Activated T-helper 17 cell treated with anti-CD3 and anti-CD28 coated beads, Interleukin-2, amount 50 U/mL, for 72 hours (primary cell): Measurements from ENCODE around the gene MRPL4. TPM values are rescaled to one million over a fixed set of nuclear protein-coding genes. Genes with fewer than 3 reads are reported as not detected.

ENCODE experiments used
- ATAC-seq: fragments of 150-1000 bp; cut with Tn5 transposase; replicated peaks from 2 replicates; pipeline ENCODE4 v1.10.0; 2021; ENCODE audit warnings: mild to moderate bottlenecking, moderate library complexity
- H3K27ac Mint-ChIP-seq: one replicate; pipeline ENCODE4 v1.8.0; 2022; ENCODE audit warnings: mixed read lengths
- H3K27me3 Mint-ChIP-seq: one replicate; pipeline ENCODE4 v1.8.0; 2022; ENCODE audit warnings: mixed read lengths
- H3K36me3 Mint-ChIP-seq: one replicate; pipeline ENCODE4 v1.8.0; 2022; ENCODE audit warnings: low read depth, mild to moderate bottlenecking, mixed read lengths
- H3K4me1 Mint-ChIP-seq: one replicate; pipeline ENCODE4 v1.8.0; 2022; ENCODE audit warnings: mixed read lengths
- H3K4me3 Mint-ChIP-seq: one replicate; pipeline ENCODE4 v1.8.0; 2022; ENCODE audit warnings: mild to moderate bottlenecking, mixed read lengths
- H3K9me3 Mint-ChIP-seq: one replicate; pipeline ENCODE4 v1.8.0; 2022; ENCODE audit warnings: mixed read lengths
- total RNA-seq, 2 donors: library from RNA; stranded (reverse); gene quantifications; one replicate each; pipeline ENCODE4 v1.2.3, GENCODE V29; 2022

The MRPL4 gene
- total RNA-seq = 100 to 1,000 TPM in 1 of 2 donors, 10 to 100 TPM in 1; 61.1 to 142 TPM

GRCh38 chr19:10251792-10252694 is at the start of gene MRPL4:
MRPL4 (plus strand) TSS chr19:10252214; CDS start chr19:10252254, 40 bp downstream.
- ATAC-seq = peak; percentile 98
- H3K9me3 Mint-ChIP-seq = no peaks in the 10 kb centered on the region
- peak within 1 kb of the TSS; percentile 92 for H3K4me3 Mint-ChIP-seq
- H3K36me3 Mint-ChIP-seq = peaks cover 54% of the 10 kb centered on the region
- peaks cover 8% of the 10 kb centered on the region for H3K4me1 Mint-ChIP-seq
- peak within 1 kb of the TSS; percentile 94 for H3K27ac Mint-ChIP-seq
- no peaks in the 10 kb centered on the region for H3K27me3 Mint-ChIP-seq

GRCh38 chr19:10203686-10204085 is 48.3 kb upstream of the MRPL4 start:
- H3K4me3 Mint-ChIP-seq = no peak overlapping the region
- H3K9me3 Mint-ChIP-seq = peaks cover 7% of the 10 kb centered on the region
- H3K4me1 Mint-ChIP-seq = peaks cover 11% of the 10 kb centered on the region
- H3K27ac Mint-ChIP-seq = no peak overlapping the region
- no peak for ATAC-seq
- no peaks in the 10 kb centered on the region for H3K27me3 Mint-ChIP-seq
- H3K36me3 Mint-ChIP-seq = no peaks in the 10 kb centered on the region

- Mint-ChIP-seq H3K27me3 (no peaks in the 10 kb centered on the region), H3K36me3 (no peaks in the 10 kb centered on the region), H3K9me3 (peaks cover 7% of the 10 kb centered on the region), H3K4me3 (no peak overlapping the region), H3K27ac (no peak overlapping the region), H3K4me1 (peaks cover 6% of the 10 kb centered on the region)
- no peak for ATAC-seq
These were observed 46.4 kb upstream of the MRPL4 start for GRCh38 chr19:10205636-10206035.

GRCh38 chr19:10206226-10206885 is 45.7 kb upstream of the MRPL4 start:
- ATAC-seq = no peak
- no peak overlapping the region for H3K4me3 Mint-ChIP-seq
- no peaks in the 10 kb centered on the region for H3K27me3 Mint-ChIP-seq
- peaks cover 6% of the 10 kb centered on the region for H3K4me1 Mint-ChIP-seq
- H3K27ac Mint-ChIP-seq = no peak overlapping the region
- peaks cover 7% of the 10 kb centered on the region for H3K9me3 Mint-ChIP-seq
- no peaks in the 10 kb centered on the region for H3K36me3 Mint-ChIP-seq

- Mint-ChIP-seq H3K4me3 (no peak overlapping the region), H3K27me3 (no peaks in the 10 kb centered on the region), H3K4me1 (peaks cover 6% of the 10 kb centered on the region), H3K9me3 (peaks cover 7% of the 10 kb centered on the region), H3K27ac (no peak overlapping the region), H3K36me3 (no peaks in the 10 kb centered on the region)
- ATAC-seq = no peak
These were observed 45.0 kb upstream of the MRPL4 start for GRCh38 chr19:10207026-10207425.

- Mint-ChIP-seq H3K36me3 (no peaks in the 10 kb centered on the region), H3K27me3 (no peaks in the 10 kb centered on the region), H3K9me3 (peaks cover 7% of the 10 kb centered on the region), H3K27ac (no peak overlapping the region), H3K4me1 (peaks cover 6% of the 10 kb centered on the region), H3K4me3 (no peak overlapping the region)
- no peak for ATAC-seq
These were observed 42.7 kb upstream of the MRPL4 start for GRCh38 chr19:10209315-10209714.

- no peak overlapping the region for H3K27ac Mint-ChIP-seq
- no peak for ATAC-seq
- H3K36me3 Mint-ChIP-seq = no peaks in the 10 kb centered on the region
- no peak overlapping the region for H3K4me3 Mint-ChIP-seq
- H3K27me3 Mint-ChIP-seq = no peaks in the 10 kb centered on the region
- peaks cover 7% of the 10 kb centered on the region for H3K9me3 Mint-ChIP-seq
- peaks cover 6% of the 10 kb centered on the region for H3K4me1 Mint-ChIP-seq
These were observed 41.0 kb upstream of the MRPL4 start for GRCh38 chr19:10211061-10211460.

GRCh38 chr19:10211691-10212090 is 40.3 kb upstream of the MRPL4 start:
- Mint-ChIP-seq H3K4me3 (no peak overlapping the region), H3K36me3 (no peaks in the 10 kb centered on the region), H3K9me3 (peaks cover 7% of the 10 kb centered on the region), H3K27ac (no peak overlapping the region), H3K27me3 (no peaks in the 10 kb centered on the region), H3K4me1 (peaks cover 4% of the 10 kb centered on the region)
- ATAC-seq = no peak

GRCh38 chr19:10214784-10215183 is 37.2 kb upstream of the MRPL4 start:
- Mint-ChIP-seq H3K4me3 (no peak overlapping the region), H3K27ac (no peak overlapping the region), H3K9me3 (no peaks in the 10 kb centered on the region), H3K27me3 (no peaks in the 10 kb centered on the region), H3K4me1 (no peaks in the 10 kb centered on the region), H3K36me3 (no peaks in the 10 kb centered on the region)
- ATAC-seq = no peak

GRCh38 chr19:10217085-10217484 is 34.9 kb upstream of the MRPL4 start:
- H3K36me3 Mint-ChIP-seq = peaks cover 2% of the 10 kb centered on the region
- no peak overlapping the region for H3K4me3 Mint-ChIP-seq

GRCh38 chr19:10219678-10220077 is 32.3 kb upstream of the MRPL4 start:
- no peaks in the 10 kb centered on the region for H3K9me3 Mint-ChIP-seq

More at GRCh38 chr19:10217085-10217484, 34.9 kb upstream of the MRPL4 start:
- no peaks in the 10 kb centered on the region for H3K9me3 Mint-ChIP-seq
- no peak overlapping the region for H3K27ac Mint-ChIP-seq
- no peaks in the 10 kb centered on the region for H3K27me3 Mint-ChIP-seq
- ATAC-seq = no peak
- no peaks in the 10 kb centered on the region for H3K4me1 Mint-ChIP-seq

GRCh38 chr19:10220695-10221094 is 31.3 kb upstream of the MRPL4 start:
- no peaks in the 10 kb centered on the region for H3K9me3 Mint-ChIP-seq
- no peak for ATAC-seq
- no peaks in the 10 kb centered on the region for H3K27me3 Mint-ChIP-seq
- H3K36me3 Mint-ChIP-seq = peaks cover 25% of the 10 kb centered on the region
- no peak overlapping the region for H3K27ac Mint-ChIP-seq
- H3K4me3 Mint-ChIP-seq = no peak overlapping the region
- peaks cover 4% of the 10 kb centered on the region for H3K4me1 Mint-ChIP-seq

More at GRCh38 chr19:10219678-10220077, 32.3 kb upstream of the MRPL4 start:
- Mint-ChIP-seq H3K27ac (no peak overlapping the region), H3K36me3 (peaks cover 24% of the 10 kb centered on the region), H3K4me1 (peaks cover 4% of the 10 kb centered on the region), H3K4me3 (no peak overlapping the region), H3K27me3 (no peaks in the 10 kb centered on the region)
- peak; percentile 75 for ATAC-seq

- H3K4me3 Mint-ChIP-seq = no peak overlapping the region
- peaks cover 4% of the 10 kb centered on the region for H3K4me1 Mint-ChIP-seq
- H3K9me3 Mint-ChIP-seq = no peaks in the 10 kb centered on the region
- peaks cover 25% of the 10 kb centered on the region for H3K36me3 Mint-ChIP-seq
- no peak overlapping the region for H3K27ac Mint-ChIP-seq
- H3K27me3 Mint-ChIP-seq = no peaks in the 10 kb centered on the region
- no peak for ATAC-seq
These were observed 29.7 kb upstream of the MRPL4 start for GRCh38 chr19:10222201-10222890.

- Mint-ChIP-seq H3K36me3 (peaks cover 25% of the 10 kb centered on the region), H3K4me1 (peaks cover 4% of the 10 kb centered on the region), H3K27ac (no peak overlapping the region), H3K4me3 (no peak overlapping the region), H3K9me3 (no peaks in the 10 kb centered on the region), H3K27me3 (no peaks in the 10 kb centered on the region)
- no peak for ATAC-seq
These were observed 28.4 kb upstream of the MRPL4 start for GRCh38 chr19:10223488-10224213.
